HG03045 (cell line): ENCODE measurements around the gene SLX1A.
"Not testable (repeated sequence)": the region's sequence is repeated elsewhere in the genome, so short reads cannot be mapped to it uniquely, and the experiment has no call there.

Experiments used
- ATAC-seq: cut with Tn5 transposase; IDR thresholded peaks from one replicate; pipeline ENCODE4 v1.9.1; 2021; ENCODE audit warnings: mild to moderate bottlenecking, moderate library complexity; ENCODE audit not compliant: unreplicated experiment

SLX1A gene

GRCh38 chr16:30184096-30184890, 9.4 kb upstream of the SLX1A start:
- ATAC-seq, result peak; percentile 22

- ATAC-seq, result no peak
Observed at GRCh38 chr16:30184891-30185682, 8.6 kb upstream of the SLX1A start.

- no peak for ATAC-seq
Observed at GRCh38 chr16:30185683-30186421, 7.8 kb upstream of the SLX1A start.

- ATAC-seq, result no peak
Observed at GRCh38 chr16:30186444-30186781, 7.3 kb upstream of the SLX1A start.

- ATAC-seq, result no peak
Observed at GRCh38 chr16:30186782-30187555, 6.7 kb upstream of the SLX1A start.

GRCh38 chr16:30187556-30187865, 6.2 kb upstream of the SLX1A start:
- no peak for ATAC-seq

- ATAC-seq, result no peak
Observed at GRCh38 chr16:30187971-30188561, 5.6 kb upstream of the SLX1A start.

- ATAC-seq, result not testable (repeated sequence)
Observed at GRCh38 chr16:30191158-30191557, 2.5 kb upstream of the SLX1A start.

GRCh38 chr16:30193098-30193497, 577 bp upstream of the SLX1A start:
- ATAC-seq, result peak; percentile 19

GRCh38 chr16:30194172-30194925, 674 bp downstream of the SLX1A start:
- ATAC-seq, result peak; percentile 62

- not testable (repeated sequence) for ATAC-seq
Observed at GRCh38 chr16:30197001-30197400, 3.3 kb downstream of the SLX1A start.

- ATAC-seq, result not testable (repeated sequence)
Observed at GRCh38 chr16:30199049-30199448, 5.4 kb downstream of the SLX1A start, which contains the start of gene SULT1A3. TSS of gene SULT1A3 (plus strand) at chr16:30199255. CDS start at chr16:30200729, 1,474 bp downstream.

- ATAC-seq, result not testable (repeated sequence)
Observed at GRCh38 chr16:30199608-30200343, 6.1 kb downstream of the SLX1A start.

- ATAC-seq, result not testable (repeated sequence)
Observed at GRCh38 chr16:30205541-30206236, 12.0 kb downstream of the SLX1A start.

- not testable (repeated sequence) for ATAC-seq
Observed at GRCh38 chr16:30206252-30206651, 12.6 kb downstream of the SLX1A start.

- ATAC-seq, result not testable (repeated sequence)
Observed at GRCh38 chr16:30207063-30207704, 13.5 kb downstream of the SLX1A start.

GRCh38 chr16:30209032-30209431, 15.4 kb downstream of the SLX1A start:
- ATAC-seq, result not testable (repeated sequence)

GRCh38 chr16:30211414-30211813, 17.7 kb downstream of the SLX1A start:
- not testable (repeated sequence) for ATAC-seq
